Esophagus squamous epithelium (tissue), 4 donors: Measurements from ENCODE around the gene EPS8L1.

ENCODE experiments used
- POLR2A ChIP-seq, 4 donors: fragments of 450-650 bp; IDR thresholded peaks; one replicate each; pipeline ENCODE4 v1.6.1; 2017; ENCODE audit warnings: antibody characterized with exemption in 4 of 4, mild to moderate bottlenecking in 4 of 4, moderate library complexity in 3 of 4
- TF ChIP-seq, protein P1 (sequence below), 6 experiments: fragments of 450-650 bp in 4 of 6; fragments of 200-600 bp in 2 of 6; sonication (generic) in 2 of 6; IDR thresholded peaks; one replicate each; pipeline ENCODE4 v1.5.1; 2016 to 2019; ENCODE audit warnings: antibody characterized with exemption in 6 of 6, mild to moderate bottlenecking in 4 of 6, moderate library complexity in 4 of 6

DNA sequence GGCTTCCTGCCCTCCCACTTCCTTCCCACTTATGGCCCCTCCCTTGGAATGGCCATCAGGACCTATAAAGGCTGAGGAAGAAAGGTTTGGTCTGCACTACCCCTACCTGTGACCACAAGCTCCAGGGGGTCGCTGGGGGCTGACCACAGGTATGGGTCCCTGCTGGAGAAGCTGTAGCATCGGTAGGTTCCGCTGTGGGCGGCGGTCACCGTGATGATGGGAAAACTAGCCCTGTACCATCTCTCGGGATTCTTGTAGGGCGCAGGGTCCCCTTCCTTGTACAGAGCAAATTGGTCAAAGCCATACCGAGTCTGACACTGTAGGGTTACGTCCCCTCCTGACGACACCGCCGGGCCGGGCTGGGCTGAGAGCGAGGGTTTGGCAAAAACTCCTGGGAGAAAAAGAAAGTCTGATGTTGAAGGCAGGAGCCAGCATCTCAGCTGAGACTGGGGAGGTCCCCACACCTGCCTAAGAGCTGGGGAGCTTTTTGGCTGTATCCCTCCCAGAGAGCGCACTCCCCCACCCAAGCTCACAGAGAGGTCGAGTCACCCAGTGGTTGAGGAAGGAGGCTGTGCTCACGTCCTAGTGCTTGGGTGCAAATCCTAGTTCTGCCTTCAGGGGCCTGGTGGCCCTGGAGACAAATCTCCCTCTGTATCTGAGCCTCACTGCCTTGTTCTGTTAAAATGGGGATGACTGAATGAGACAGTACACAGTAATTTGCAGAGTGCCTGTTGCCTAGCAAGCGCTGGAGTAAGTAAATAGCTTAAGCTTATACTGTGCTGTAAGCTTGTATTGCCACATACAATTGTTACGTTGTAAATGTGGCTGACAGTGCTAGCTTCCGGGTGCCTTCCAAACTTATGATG, 48.0 kb upstream of the EPS8L1 start:
- TF ChIP-seq, protein P1, sequence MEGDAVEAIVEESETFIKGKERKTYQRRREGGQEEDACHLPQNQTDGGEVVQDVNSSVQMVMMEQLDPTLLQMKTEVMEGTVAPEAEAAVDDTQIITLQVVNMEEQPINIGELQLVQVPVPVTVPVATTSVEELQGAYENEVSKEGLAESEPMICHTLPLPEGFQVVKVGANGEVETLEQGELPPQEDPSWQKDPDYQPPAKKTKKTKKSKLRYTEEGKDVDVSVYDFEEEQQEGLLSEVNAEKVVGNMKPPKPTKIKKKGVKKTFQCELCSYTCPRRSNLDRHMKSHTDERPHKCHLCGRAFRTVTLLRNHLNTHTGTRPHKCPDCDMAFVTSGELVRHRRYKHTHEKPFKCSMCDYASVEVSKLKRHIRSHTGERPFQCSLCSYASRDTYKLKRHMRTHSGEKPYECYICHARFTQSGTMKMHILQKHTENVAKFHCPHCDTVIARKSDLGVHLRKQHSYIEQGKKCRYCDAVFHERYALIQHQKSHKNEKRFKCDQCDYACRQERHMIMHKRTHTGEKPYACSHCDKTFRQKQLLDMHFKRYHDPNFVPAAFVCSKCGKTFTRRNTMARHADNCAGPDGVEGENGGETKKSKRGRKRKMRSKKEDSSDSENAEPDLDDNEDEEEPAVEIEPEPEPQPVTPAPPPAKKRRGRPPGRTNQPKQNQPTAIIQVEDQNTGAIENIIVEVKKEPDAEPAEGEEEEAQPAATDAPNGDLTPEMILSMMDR (IDR thresholded peaks at IDR 0.05) = no peak
- TF ChIP-seq POLR2A (IDR thresholded peaks at IDR 0.05) = no peak
